Breast epithelium (tissue), 3 donors: ENCODE measurements around the gene ADD1.

Experiments
- POLR2AphosphoS5 ChIP-seq, 3 donors: sonication (generic); formaldehyde crosslinking; IDR thresholded peaks; one replicate each; pipeline ENCODE4 v1.6.1; 2017; ENCODE audit warnings: antibody characterized with exemption in 3 of 3
- TF ChIP-seq, protein P1 (sequence below), 3 donors: fragments of 450-650 bp; IDR thresholded peaks; one replicate each; pipeline ENCODE4 v1.5.1; 2016 to 2017; ENCODE audit warnings: antibody characterized with exemption in 3 of 3, mild to moderate bottlenecking in 3 of 3, moderate library complexity in 3 of 3

GRCh38 chr4:2924765-2925301, 81.2 kb downstream of the ADD1 start:
- TF ChIP-seq, protein P1, sequence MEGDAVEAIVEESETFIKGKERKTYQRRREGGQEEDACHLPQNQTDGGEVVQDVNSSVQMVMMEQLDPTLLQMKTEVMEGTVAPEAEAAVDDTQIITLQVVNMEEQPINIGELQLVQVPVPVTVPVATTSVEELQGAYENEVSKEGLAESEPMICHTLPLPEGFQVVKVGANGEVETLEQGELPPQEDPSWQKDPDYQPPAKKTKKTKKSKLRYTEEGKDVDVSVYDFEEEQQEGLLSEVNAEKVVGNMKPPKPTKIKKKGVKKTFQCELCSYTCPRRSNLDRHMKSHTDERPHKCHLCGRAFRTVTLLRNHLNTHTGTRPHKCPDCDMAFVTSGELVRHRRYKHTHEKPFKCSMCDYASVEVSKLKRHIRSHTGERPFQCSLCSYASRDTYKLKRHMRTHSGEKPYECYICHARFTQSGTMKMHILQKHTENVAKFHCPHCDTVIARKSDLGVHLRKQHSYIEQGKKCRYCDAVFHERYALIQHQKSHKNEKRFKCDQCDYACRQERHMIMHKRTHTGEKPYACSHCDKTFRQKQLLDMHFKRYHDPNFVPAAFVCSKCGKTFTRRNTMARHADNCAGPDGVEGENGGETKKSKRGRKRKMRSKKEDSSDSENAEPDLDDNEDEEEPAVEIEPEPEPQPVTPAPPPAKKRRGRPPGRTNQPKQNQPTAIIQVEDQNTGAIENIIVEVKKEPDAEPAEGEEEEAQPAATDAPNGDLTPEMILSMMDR (IDR thresholded peaks at IDR 0.05) = no peak
- no peak for TF ChIP-seq POLR2AphosphoS5 (IDR thresholded peaks at IDR 0.05)
